HG03066 (cell line): Measurements from ENCODE around the gene CLDN15.
"Not testable (repeated sequence)": the region's sequence is repeated elsewhere in the genome, so short reads cannot be mapped to it uniquely, and the experiment has no call there.

ENCODE experiments used
- ATAC-seq: cut with Tn5 transposase; IDR thresholded peaks from one replicate; pipeline ENCODE4 v1.9.1; 2021; ENCODE audit warnings: low read depth; ENCODE audit not compliant: unreplicated experiment

The CLDN15 gene

GRCh38 chr7:101223528-101223927, 14.1 kb downstream of the CLDN15 start:
- ATAC-seq = no peak

- ATAC-seq = no peak
Observed at GRCh38 chr7:101222275-101222830, 15.2 kb downstream of the CLDN15 start.

GRCh38 chr7:101220295-101220694, 17.3 kb downstream of the CLDN15 start:
- ATAC-seq = no peak

- no peak for ATAC-seq
Observed at GRCh38 chr7:101218236-101219125, 19.1 kb downstream of the CLDN15 start.

- peak; percentile 64 for ATAC-seq
Observed at GRCh38 chr7:101217388-101218235, 20.0 kb downstream of the CLDN15 start, which contains the start of the genes PLOD3 and ZNHIT1. PLOD3 (minus strand) TSS chr7:101217581; CDS start chr7:101217274, 307 bp downstream. ZNHIT1 (plus strand) TSS chr7:101218165; CDS start chr7:101218196, 31 bp downstream.

- ATAC-seq = no peak
Observed at GRCh38 chr7:101216860-101217387, 20.7 kb downstream of the CLDN15 start.

GRCh38 chr7:101216001-101216859, 21.4 kb downstream of the CLDN15 start:
- ATAC-seq = no peak

GRCh38 chr7:101212014-101212413, 25.6 kb downstream of the CLDN15 start:
- ATAC-seq = no peak

- no peak for ATAC-seq
Observed at GRCh38 chr7:101211501-101211900, 26.1 kb downstream of the CLDN15 start.

GRCh38 chr7:101210143-101210542, 27.5 kb downstream of the CLDN15 start:
- no peak for ATAC-seq

GRCh38 chr7:101208794-101209193, 28.8 kb downstream of the CLDN15 start:
- ATAC-seq = no peak

GRCh38 chr7:101207459-101207858, 30.1 kb downstream of the CLDN15 start:
- no peak for ATAC-seq

- no peak for ATAC-seq
Observed at GRCh38 chr7:101206665-101207042, 30.9 kb downstream of the CLDN15 start.

GRCh38 chr7:101205901-101206664, 31.5 kb downstream of the CLDN15 start:
- ATAC-seq = no peak

- ATAC-seq = not testable (repeated sequence)
Observed at GRCh38 chr7:101203740-101204738, 33.6 kb downstream of the CLDN15 start.

GRCh38 chr7:101202603-101202918, 35.0 kb downstream of the CLDN15 start:
- ATAC-seq = no peak

- no peak for ATAC-seq
Observed at GRCh38 chr7:101201695-101202602, 35.7 kb downstream of the CLDN15 start.
